Subcutaneous abdominal adipose tissue (tissue), 5 donors: ENCODE results near the gene TSPAN18.

Source experiments
- H3K27ac ChIP-seq: one replicate; pipeline ENCODE4 v1.7.0; 2013; ENCODE audit warnings: low read depth, mild to moderate bottlenecking, inconsistent platforms, low read length, moderate library complexity
- H3K27me3 ChIP-seq, 5 donors: one replicate each; pipeline ENCODE4 v1.7.0; 2013; ENCODE audit warnings: low read length in 5 of 5, inconsistent platforms in 1 of 5; ENCODE audit not compliant: control insufficient read depth in 5 of 5, insufficient read depth in 4 of 5
- H3K36me3 ChIP-seq, 5 donors: one replicate each; pipeline ENCODE4 v1.7.0; 2013; ENCODE audit warnings: low read length in 5 of 5; ENCODE audit not compliant: control insufficient read depth in 5 of 5, insufficient read depth in 5 of 5
- H3K4me1 ChIP-seq, 5 donors: one replicate each; pipeline ENCODE4 v1.7.0; 2013; ENCODE audit warnings: low read length in 5 of 5, mild to moderate bottlenecking in 3 of 5, moderate library complexity in 1 of 5; ENCODE audit not compliant: control insufficient read depth in 5 of 5, insufficient read depth in 5 of 5
- H3K4me3 ChIP-seq, 5 donors: one replicate each; pipeline ENCODE4 v1.7.0; 2013; ENCODE audit warnings: low read length in 5 of 5, low read depth in 1 of 5
- H3K9ac ChIP-seq, 5 donors: one replicate each; pipeline ENCODE4 v1.7.0; 2013; ENCODE audit warnings: low read length in 5 of 5, mild to moderate bottlenecking in 4 of 5, moderate library complexity in 3 of 5
- H3K9me3 ChIP-seq, 5 donors: one replicate each; pipeline ENCODE4 v1.7.0; 2013; ENCODE audit warnings: low read length in 5 of 5; ENCODE audit not compliant: control insufficient read depth in 5 of 5
- donor health status: healthy.
- donor health status: healthy.
- donor health status: healthy.
- donor health status: healthy.
- donor health status: healthy.

The TSPAN18 gene

GRCh38 chr11:44695169-44695833 is 31.5 kb upstream of the TSPAN18 start:
- H3K27ac ChIP-seq: no peak overlapping the region

GRCh38 chr11:44698252-44698912 is 28.4 kb upstream of the TSPAN18 start:
- no peak overlapping the region for H3K4me3 ChIP-seq
- H3K9me3 ChIP-seq: peaks cover 0 to 5% (median 3%) of the 10 kb centered on the region in 5 donors
- H3K4me1 ChIP-seq: peaks cover 0 to 17% (median 6%) of the 10 kb centered on the region in 5 donors
- no peak overlapping the region for H3K9ac ChIP-seq
- H3K27ac ChIP-seq: no peak overlapping the region
- no peaks in the 10 kb centered on the region for H3K36me3 ChIP-seq
- H3K27me3 ChIP-seq: peaks cover 0 to 11% (median 6%) of the 10 kb centered on the region in 5 donors

More at GRCh38 chr11:44695169-44695833, 31.5 kb upstream of the TSPAN18 start:
- Histone ChIP-seq H3K4me1 (peaks cover 0 to 3% (median 0%) of the 10 kb centered on the region in 5 donors), H3K9me3 (no peaks in the 10 kb centered on the region), H3K36me3 (no peaks in the 10 kb centered on the region), H3K27me3 (peaks cover 0 to 3% (median 2%) of the 10 kb centered on the region in 5 donors), H3K4me3 (no peak overlapping the region), H3K9ac (no peak overlapping the region)

DNA sequence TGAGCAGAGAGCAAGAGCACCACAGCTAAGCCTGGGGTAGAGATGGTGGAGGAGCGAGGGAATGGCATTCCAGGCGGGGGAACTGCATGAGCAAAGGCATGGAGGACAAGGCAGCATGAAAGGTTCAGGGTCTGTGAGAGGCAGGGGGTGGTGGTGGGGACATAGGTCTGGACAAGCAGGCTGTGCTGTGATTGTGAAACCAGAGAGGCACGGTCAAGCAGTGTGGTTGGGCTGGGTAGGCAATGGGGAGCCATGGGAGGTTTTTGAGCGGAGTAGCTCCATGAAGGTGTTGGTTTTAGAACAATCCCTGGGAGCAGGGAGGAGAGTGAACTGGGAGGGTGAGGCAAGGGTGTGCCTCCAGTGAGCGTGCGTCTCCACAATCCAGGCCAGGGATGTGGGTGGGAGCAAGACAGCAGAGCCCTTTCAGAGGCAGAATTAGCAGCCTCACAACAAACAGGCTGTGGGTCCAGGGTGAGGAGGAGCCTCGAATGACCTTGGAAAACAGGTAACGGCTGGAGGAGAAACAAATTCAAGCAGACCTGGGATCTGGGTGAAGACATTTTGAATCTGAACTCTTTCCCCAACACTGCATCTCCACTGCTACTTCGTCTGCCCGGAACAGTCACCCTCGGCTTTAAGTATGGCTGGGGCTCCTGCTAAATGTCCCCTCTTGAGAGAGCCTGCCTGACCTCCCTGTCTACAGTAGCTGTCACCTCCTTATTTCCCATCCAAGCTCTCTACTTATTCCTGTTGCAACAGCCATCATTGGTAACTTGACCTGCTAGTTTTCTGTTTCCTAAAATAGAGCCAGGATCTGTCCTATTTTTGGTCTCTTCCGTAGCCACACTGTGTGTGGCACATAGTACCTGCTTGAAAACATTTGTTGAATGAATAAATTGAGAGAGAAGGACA is 27.0 kb upstream of the TSPAN18 start:
- peaks cover 0 to 17% (median 6%) of the 10 kb centered on the region in 5 donors for H3K4me1 ChIP-seq
- no peaks in the 10 kb centered on the region for H3K36me3 ChIP-seq
- peaks cover 5 to 13% (median 13%) of the 10 kb centered on the region in 5 donors for H3K9me3 ChIP-seq
- H3K4me3 ChIP-seq: no peak overlapping the region
- H3K27ac ChIP-seq: no peak overlapping the region
- peaks cover 0 to 11% (median 6%) of the 10 kb centered on the region in 5 donors for H3K27me3 ChIP-seq
- H3K9ac ChIP-seq: no peak overlapping the region

DNA sequence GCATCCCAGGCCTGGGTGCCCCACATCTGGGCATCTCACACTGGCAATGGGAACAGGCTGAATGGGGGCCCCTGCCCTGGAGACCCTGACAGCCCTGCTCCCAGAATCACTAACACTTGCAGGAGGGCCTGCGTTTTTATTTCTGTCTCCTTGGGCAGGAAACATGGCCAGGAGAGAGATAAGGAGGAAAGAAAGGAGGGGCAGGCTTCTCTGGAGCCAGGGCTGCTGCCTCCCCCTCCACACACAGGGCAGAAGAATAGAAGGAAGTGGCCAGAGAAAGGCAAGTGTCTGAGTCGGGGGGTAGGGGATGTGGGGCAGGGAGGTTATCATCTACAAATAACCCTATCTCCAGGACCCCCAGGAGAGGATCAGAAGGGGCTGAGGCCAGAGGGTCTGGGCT is 25.5 kb upstream of the TSPAN18 start:
- H3K4me3 ChIP-seq: no peak overlapping the region
- no peak overlapping the region for H3K9ac ChIP-seq
- H3K27ac ChIP-seq: no peak overlapping the region
- no peaks in the 10 kb centered on the region for H3K36me3 ChIP-seq
- H3K9me3 ChIP-seq: peaks cover 5 to 13% (median 13%) of the 10 kb centered on the region in 5 donors
- peaks cover 0 to 11% (median 6%) of the 10 kb centered on the region in 5 donors for H3K27me3 ChIP-seq
- H3K4me1 ChIP-seq: peaks cover 0 to 17% (median 6%) of the 10 kb centered on the region in 5 donors

- peaks cover 0 to 21% (median 8%) of the 10 kb centered on the region in 5 donors for H3K4me1 ChIP-seq
- no peak overlapping the region for H3K27ac ChIP-seq
- peaks cover 0 to 14% (median 7%) of the 10 kb centered on the region in 5 donors for H3K27me3 ChIP-seq
- H3K4me3 ChIP-seq: no peak overlapping the region
- no peak overlapping the region for H3K9ac ChIP-seq
- peaks cover 5 to 22% (median 18%) of the 10 kb centered on the region in 5 donors for H3K9me3 ChIP-seq
- H3K36me3 ChIP-seq: no peaks in the 10 kb centered on the region
These were observed 23.9 kb upstream of the TSPAN18 start for GRCh38 chr11:44702889-44703288.

DNA sequence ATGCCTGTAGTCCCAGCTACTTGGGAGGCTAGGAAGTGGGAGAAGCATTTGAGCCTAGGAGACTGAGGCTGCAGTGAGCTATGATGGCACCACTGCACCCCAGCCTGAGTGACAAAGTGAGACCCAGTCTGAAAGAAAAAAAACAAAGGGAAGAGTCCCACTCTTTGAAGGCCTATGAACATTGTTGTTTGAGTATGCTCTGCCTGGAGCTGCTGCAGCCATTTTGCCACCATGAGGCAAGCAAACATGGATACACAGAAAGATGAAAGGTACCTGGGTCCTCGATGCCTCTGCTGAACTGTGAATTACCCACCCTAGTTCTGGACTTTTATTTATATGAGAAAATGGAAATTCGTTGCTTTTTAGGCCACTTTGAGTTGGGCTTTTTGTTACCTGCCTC is 19.7 kb upstream of the TSPAN18 start:
- Histone ChIP-seq H3K27me3 (peaks cover 0 to 6% (median 2%) of the 10 kb centered on the region in 5 donors), H3K36me3 (no peaks in the 10 kb centered on the region), H3K9me3 (peaks cover 5 to 27% (median 24%) of the 10 kb centered on the region in 5 donors), H3K27ac (no peak overlapping the region), H3K4me3 (no peak overlapping the region), H3K9ac (no peak overlapping the region), H3K4me1 (peaks cover 0 to 8% (median 0%) of the 10 kb centered on the region in 5 donors)

DNA sequence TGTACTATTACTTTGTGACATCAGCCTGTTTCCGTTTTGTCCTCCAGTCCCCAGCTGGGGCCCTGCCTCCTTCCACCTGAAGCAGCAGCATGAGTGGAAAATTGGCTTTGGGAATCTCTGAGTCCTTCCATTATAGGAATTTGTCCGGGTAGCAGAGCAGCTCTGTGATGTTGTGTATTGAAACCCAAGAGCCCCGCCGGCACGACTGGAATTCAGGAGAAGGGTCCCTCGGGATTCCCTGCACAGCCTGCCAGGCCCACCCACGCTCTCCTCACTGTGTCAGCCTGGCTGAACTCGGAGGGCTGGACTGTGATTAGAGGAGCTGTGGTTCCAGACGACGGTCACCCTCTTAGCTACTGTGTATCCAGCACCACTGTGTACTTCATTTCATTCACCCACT is 18.8 kb upstream of the TSPAN18 start:
- H3K27me3 ChIP-seq: peaks cover 0 to 6% (median 2%) of the 10 kb centered on the region in 5 donors
- no peak overlapping the region for H3K27ac ChIP-seq
- peaks cover 5 to 26% (median 24%) of the 10 kb centered on the region in 5 donors for H3K9me3 ChIP-seq
- no peaks in the 10 kb centered on the region for H3K36me3 ChIP-seq
- H3K9ac ChIP-seq: no peak overlapping the region
- H3K4me1 ChIP-seq: peaks cover 0 to 8% (median 0%) of the 10 kb centered on the region in 5 donors
- H3K4me3 ChIP-seq: no peak overlapping the region

DNA sequence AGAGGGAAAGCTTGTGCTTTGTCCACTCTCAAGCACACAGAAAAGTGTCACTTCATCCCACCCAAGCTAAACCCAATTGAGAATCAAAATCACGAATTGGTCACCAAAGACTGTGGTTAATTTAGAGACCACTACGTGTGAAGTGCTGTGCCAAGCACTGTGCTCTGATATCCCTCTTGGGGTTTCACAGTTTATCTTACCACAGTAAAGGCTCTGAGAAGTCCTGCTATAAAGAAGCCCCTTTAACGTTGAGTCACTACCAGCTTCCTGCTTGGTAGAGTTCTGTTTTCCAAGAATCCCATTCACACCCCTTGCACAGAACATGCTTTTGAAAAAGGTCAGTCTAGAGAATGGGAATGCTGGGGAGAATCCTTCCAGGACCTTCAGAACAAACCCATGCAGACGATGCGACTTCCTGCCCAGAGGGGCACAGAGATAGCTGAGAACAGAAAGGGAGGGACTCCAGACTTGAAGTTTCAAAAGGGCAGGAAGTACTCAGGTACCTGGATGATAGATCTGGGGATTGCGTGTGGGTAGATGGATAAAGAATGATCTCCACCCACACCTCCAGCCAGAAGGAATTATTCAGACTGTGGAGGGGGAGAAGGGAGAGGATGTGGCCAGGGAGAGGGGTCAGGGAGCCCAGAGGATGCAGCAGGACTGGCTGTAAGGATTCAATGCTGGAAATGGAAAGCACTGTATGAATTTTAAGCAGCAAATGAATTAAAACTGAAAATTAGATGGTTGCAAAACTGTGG is 18.1 kb upstream of the TSPAN18 start:
- H3K9me3 ChIP-seq: peaks cover 3 to 19% (median 18%) of the 10 kb centered on the region in 5 donors
- peaks cover 0 to 8% (median 0%) of the 10 kb centered on the region in 5 donors for H3K4me1 ChIP-seq
- no peak overlapping the region for H3K27ac ChIP-seq
- no peak overlapping the region for H3K4me3 ChIP-seq
- H3K36me3 ChIP-seq: no peaks in the 10 kb centered on the region
- H3K27me3 ChIP-seq: peaks cover 0 to 6% (median 2%) of the 10 kb centered on the region in 5 donors
- H3K9ac ChIP-seq: no peak overlapping the region

DNA sequence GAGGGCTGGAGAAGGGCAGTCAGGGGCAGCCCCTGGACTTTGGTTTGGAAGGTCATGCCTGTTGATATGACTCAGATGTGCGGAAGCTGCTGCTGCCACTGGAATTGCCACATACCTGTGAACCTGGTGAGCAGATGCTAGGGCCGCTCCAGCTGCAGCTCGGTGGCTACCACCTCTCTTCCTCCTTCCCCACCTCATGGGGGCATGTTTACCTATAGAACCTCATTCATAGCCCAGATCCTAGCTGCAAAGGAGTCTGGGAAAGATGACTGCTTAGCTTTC is 17.5 kb upstream of the TSPAN18 start:
- Histone ChIP-seq H3K9me3 (peaks cover 0 to 14% (median 13%) of the 10 kb centered on the region in 5 donors), H3K4me3 (no peak overlapping the region), H3K36me3 (no peaks in the 10 kb centered on the region), H3K4me1 (peaks cover 0 to 8% (median 0%) of the 10 kb centered on the region in 5 donors), H3K27ac (no peak overlapping the region), H3K9ac (no peak overlapping the region), H3K27me3 (peaks cover 0 to 9% (median 2%) of the 10 kb centered on the region in 5 donors)
